GM19351 (cell line): ENCODE data around the gene CASZ1.

ENCODE experiments used
- ATAC-seq: cut with Tn5 transposase; IDR thresholded peaks from one replicate; pipeline ENCODE4 v1.9.1; 2021; ENCODE audit warnings: mild to moderate bottlenecking, moderate library complexity; ENCODE audit not compliant: unreplicated experiment

The CASZ1 gene

GRCh38 chr1:10796029-10796944 is at the start of gene CASZ1:
TSS of gene CASZ1 (minus strand) at chr1:10796646. CDS start at chr1:10693889, 102,757 bp downstream.
- ATAC-seq: no peak

- no peak for ATAC-seq
Observed at GRCh38 chr1:10843697-10844096, 47.3 kb upstream of the CASZ1 start.

- ATAC-seq: no peak
Observed at GRCh38 chr1:10841118-10841517, 44.7 kb upstream of the CASZ1 start.

- no peak for ATAC-seq
Observed at GRCh38 chr1:10839188-10839770, 42.8 kb upstream of the CASZ1 start.

GRCh38 chr1:10838541-10838940 is 42.1 kb upstream of the CASZ1 start:
- ATAC-seq: no peak

- no peak for ATAC-seq
Observed at GRCh38 chr1:10836726-10837125, 40.3 kb upstream of the CASZ1 start.

- no peak for ATAC-seq
Observed at GRCh38 chr1:10835822-10836421, 39.5 kb upstream of the CASZ1 start.

- ATAC-seq: no peak
Observed at GRCh38 chr1:10835421-10835820, 39.0 kb upstream of the CASZ1 start.

GRCh38 chr1:10834770-10835412 is 38.4 kb upstream of the CASZ1 start:
- no peak for ATAC-seq

GRCh38 chr1:10833630-10834557 is 37.4 kb upstream of the CASZ1 start:
- ATAC-seq: no peak

- ATAC-seq: no peak
Observed at GRCh38 chr1:10832703-10833102, 36.3 kb upstream of the CASZ1 start.

- ATAC-seq: no peak
Observed at GRCh38 chr1:10830961-10831668, 34.7 kb upstream of the CASZ1 start.

- no peak for ATAC-seq
Observed at GRCh38 chr1:10829965-10830515, 33.6 kb upstream of the CASZ1 start.

- ATAC-seq: no peak
Observed at GRCh38 chr1:10829067-10829818, 32.8 kb upstream of the CASZ1 start.

- no peak for ATAC-seq
Observed at GRCh38 chr1:10827377-10828333, 31.2 kb upstream of the CASZ1 start.

GRCh38 chr1:10825592-10825991 is 29.1 kb upstream of the CASZ1 start:
- ATAC-seq: no peak

- no peak for ATAC-seq
Observed at GRCh38 chr1:10824821-10825540, 28.5 kb upstream of the CASZ1 start.
